Peyer's patch (tissue), 4 donors: Measurements from ENCODE around the gene ITIH5. TPM values are rescaled to one million over a fixed set of nuclear protein-coding genes. Genes with fewer than 3 reads are reported as not detected.
A peak's percentile ranks its signal among the peaks of the same experiment; 100 is the strongest.

Experiments used
- DNase-seq, 3 donors: peaks; one replicate each; pipeline ENCODE4 v3.0.0-alpha.2; 2017 to 2019
- H3K27ac ChIP-seq, 4 donors: fragments of 200-600 bp; sonication (generic); one replicate each; pipeline ENCODE4 v1.5.1; 2016 to 2019
- H3K27me3 ChIP-seq, 2 donors: fragments of 200-600 bp; sonication (generic); one replicate each; pipeline ENCODE4 v1.5.1; 2019
- H3K36me3 ChIP-seq, 3 donors: fragments of 200-600 bp; sonication (generic); one replicate each; pipeline ENCODE4 v1.5.1; 2016 to 2019
- H3K4me1 ChIP-seq, 4 donors: fragments of 200-600 bp; sonication (generic); one replicate each; pipeline ENCODE4 v1.5.1; 2016 to 2019
- H3K4me3 ChIP-seq, 4 donors: fragments of 200-600 bp; sonication (generic); 1 replicate in 3 of 4; 2 replicates in 1 of 4; pipeline ENCODE4 v1.5.1; 2016 to 2019; ENCODE audit warnings: mild to moderate bottlenecking in 1 of 4
- H3K9me3 ChIP-seq, 4 donors: fragments of 200-600 bp; sonication (generic); one replicate each; pipeline ENCODE4 v1.5.1; 2016 to 2019; ENCODE audit warnings: mild to moderate bottlenecking in 1 of 4
- POLR2A ChIP-seq, 2 donors: fragments of 450-650 bp; IDR thresholded peaks; one replicate each; pipeline ENCODE4 v1.5.1; 2017; ENCODE audit warnings: antibody characterized with exemption in 2 of 2, mild to moderate bottlenecking in 2 of 2, moderate library complexity in 2 of 2
- total RNA-seq, 4 donors: library from RNA; depleted of rRNA; stranded (reverse); fragments of >200 nt; gene quantifications; one replicate each; pipeline ENCODE4 v1.1.0, GENCODE V29; 2016
- TF ChIP-seq, protein P1 (sequence below), 6 experiments: fragments of 450-650 bp in 4 of 6; fragments of 200-600 bp in 2 of 6; sonication (generic) in 1 of 6; IDR thresholded peaks; one replicate each; pipeline ENCODE4 v1.5.1; 2017 to 2019; ENCODE audit warnings: antibody characterized with exemption in 6 of 6, mild to moderate bottlenecking in 3 of 6, moderate library complexity in 1 of 6

Gene ITIH5
- total RNA-seq, 4 donors from 2014 or later, result 1.9 to 29.7 (median 4.9) TPM

DNA sequence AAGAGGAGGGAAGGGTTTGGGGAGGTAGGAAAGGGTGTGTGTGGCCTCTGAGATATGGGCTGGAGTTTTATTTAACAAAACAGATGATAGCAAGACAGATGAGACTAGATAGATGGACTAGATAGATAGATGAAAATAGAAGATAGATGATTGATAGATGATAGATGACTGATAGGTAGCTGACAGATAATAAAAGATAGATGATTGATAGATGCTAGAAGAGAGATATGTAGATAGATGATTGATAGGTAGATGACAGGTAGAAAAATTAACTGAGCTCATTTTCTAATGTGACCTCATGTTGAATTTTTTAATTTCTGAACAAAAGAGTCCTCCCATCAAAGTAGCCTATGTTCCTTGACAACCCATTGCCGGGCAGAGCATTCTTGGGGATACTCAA lies 139.3 kb downstream of the ITIH5 start:
- Histone ChIP-seq H3K27ac (no peak overlapping the region), H3K4me1 (no peaks in the 10 kb centered on the region), H3K4me3 (no peak overlapping the region), H3K9me3 (no peaks in the 10 kb centered on the region), H3K27me3 (no peaks in the 10 kb centered on the region), H3K36me3 (no peaks in the 10 kb centered on the region)
- TF ChIP-seq, protein P1, sequence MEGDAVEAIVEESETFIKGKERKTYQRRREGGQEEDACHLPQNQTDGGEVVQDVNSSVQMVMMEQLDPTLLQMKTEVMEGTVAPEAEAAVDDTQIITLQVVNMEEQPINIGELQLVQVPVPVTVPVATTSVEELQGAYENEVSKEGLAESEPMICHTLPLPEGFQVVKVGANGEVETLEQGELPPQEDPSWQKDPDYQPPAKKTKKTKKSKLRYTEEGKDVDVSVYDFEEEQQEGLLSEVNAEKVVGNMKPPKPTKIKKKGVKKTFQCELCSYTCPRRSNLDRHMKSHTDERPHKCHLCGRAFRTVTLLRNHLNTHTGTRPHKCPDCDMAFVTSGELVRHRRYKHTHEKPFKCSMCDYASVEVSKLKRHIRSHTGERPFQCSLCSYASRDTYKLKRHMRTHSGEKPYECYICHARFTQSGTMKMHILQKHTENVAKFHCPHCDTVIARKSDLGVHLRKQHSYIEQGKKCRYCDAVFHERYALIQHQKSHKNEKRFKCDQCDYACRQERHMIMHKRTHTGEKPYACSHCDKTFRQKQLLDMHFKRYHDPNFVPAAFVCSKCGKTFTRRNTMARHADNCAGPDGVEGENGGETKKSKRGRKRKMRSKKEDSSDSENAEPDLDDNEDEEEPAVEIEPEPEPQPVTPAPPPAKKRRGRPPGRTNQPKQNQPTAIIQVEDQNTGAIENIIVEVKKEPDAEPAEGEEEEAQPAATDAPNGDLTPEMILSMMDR (IDR thresholded peaks at IDR 0.05), result no peak
- no peak for TF ChIP-seq POLR2A (IDR thresholded peaks at IDR 0.05)
- DNase-seq, result no peak

DNA sequence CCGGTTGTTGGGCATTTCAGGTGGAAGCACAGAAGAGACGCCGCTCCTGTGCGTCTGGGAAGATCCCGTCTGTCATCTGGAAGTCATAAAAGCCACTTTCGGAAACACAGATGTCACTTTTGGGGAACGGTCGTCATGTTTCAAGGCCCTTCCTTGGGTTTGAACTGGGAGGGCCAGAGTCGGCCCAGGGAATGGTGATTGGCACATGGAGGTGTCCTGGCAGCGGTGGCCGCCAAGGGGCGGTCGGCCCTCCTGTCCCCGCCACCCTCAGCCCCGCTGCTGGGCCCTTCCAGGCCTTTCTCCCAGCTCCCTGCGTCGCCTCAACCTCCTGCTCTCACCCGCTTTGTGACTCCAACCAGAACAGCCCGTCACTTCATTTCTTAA lies 140.8 kb downstream of the ITIH5 start:
- Histone ChIP-seq H3K27me3 (no peaks in the 10 kb centered on the region), H3K4me1 (no peaks in the 10 kb centered on the region), H3K36me3 (no peaks in the 10 kb centered on the region), H3K4me3 (no peak overlapping the region), H3K27ac (no peak overlapping the region), H3K9me3 (no peaks in the 10 kb centered on the region)
- no peak for TF ChIP-seq POLR2A (IDR thresholded peaks at IDR 0.05)
- TF ChIP-seq, protein P1 (IDR thresholded peaks at IDR 0.05), result no peak
- no peak for DNase-seq

DNA sequence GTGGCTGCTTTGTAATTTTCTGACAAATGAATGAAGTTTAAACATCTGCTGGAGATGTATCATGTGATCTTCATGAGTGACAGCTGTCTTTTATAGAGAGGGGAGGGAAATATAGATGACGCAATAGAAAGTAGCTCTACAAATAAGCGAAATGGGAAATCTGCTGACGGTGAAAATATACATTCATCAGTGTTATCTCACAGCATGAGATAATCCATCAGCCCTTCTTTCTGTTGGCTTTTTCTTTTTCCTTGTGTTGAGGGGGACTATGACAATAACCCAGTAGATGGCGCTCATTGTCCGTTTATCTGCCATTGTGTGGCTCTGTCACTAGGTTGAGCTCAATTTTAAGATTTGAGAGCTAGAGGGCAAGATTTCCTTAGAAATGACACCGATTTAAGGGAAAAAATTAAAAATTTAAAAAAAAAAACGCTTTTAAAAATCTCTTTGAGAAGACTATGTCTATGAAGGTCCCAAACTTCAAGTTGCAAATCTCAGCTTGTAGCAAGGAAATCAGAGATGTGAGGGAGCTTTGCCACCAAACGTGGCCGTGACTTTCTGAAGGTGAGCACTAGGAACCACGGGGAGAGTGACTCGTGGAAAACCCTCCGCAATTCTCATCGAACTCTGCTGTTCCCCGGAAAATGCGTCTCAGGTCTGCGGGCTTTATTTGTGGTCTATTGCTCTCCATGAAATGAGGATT lies 141.3 kb downstream of the ITIH5 start:
- Histone ChIP-seq H3K4me3 (no peak overlapping the region), H3K36me3 (no peaks in the 10 kb centered on the region), H3K4me1 (no peaks in the 10 kb centered on the region), H3K27me3 (no peaks in the 10 kb centered on the region), H3K9me3 (no peaks in the 10 kb centered on the region), H3K27ac (no peak overlapping the region)
- DNase-seq, result peak in 2 of 3 donors; percentile 62 to 79
- TF ChIP-seq, protein P1 (IDR thresholded peaks at IDR 0.05), result peak; percentile 72 to 83 (median 76)
- TF ChIP-seq POLR2A (IDR thresholded peaks at IDR 0.05), result no peak

DNA sequence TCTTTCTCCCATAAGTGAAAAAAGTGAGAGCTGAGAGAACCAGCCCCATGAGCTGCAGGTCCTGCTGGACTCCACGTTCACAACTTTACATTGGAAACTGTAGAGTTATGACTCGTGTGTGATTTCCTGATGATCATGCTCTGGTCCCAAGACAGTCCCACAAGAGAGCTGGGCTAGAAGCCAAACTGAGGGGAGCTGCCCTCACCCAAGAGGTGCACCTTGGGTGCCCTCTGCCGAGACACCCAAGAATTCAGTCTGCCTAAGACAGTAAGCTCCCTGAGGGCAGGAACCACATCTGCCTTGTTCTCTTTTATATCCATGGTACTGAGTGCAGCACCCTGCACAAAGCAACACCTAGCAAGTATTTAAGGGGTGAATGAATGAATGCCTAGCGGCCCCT lies 143.1 kb downstream of the ITIH5 start:
- Histone ChIP-seq H3K4me1 (no peaks in the 10 kb centered on the region), H3K27ac (no peak overlapping the region), H3K27me3 (no peaks in the 10 kb centered on the region), H3K4me3 (no peak overlapping the region), H3K36me3 (no peaks in the 10 kb centered on the region), H3K9me3 (no peaks in the 10 kb centered on the region)
- DNase-seq, result no peak
- TF ChIP-seq POLR2A (IDR thresholded peaks at IDR 0.05), result no peak
- TF ChIP-seq, protein P1 (IDR thresholded peaks at IDR 0.05), result no peak

DNA sequence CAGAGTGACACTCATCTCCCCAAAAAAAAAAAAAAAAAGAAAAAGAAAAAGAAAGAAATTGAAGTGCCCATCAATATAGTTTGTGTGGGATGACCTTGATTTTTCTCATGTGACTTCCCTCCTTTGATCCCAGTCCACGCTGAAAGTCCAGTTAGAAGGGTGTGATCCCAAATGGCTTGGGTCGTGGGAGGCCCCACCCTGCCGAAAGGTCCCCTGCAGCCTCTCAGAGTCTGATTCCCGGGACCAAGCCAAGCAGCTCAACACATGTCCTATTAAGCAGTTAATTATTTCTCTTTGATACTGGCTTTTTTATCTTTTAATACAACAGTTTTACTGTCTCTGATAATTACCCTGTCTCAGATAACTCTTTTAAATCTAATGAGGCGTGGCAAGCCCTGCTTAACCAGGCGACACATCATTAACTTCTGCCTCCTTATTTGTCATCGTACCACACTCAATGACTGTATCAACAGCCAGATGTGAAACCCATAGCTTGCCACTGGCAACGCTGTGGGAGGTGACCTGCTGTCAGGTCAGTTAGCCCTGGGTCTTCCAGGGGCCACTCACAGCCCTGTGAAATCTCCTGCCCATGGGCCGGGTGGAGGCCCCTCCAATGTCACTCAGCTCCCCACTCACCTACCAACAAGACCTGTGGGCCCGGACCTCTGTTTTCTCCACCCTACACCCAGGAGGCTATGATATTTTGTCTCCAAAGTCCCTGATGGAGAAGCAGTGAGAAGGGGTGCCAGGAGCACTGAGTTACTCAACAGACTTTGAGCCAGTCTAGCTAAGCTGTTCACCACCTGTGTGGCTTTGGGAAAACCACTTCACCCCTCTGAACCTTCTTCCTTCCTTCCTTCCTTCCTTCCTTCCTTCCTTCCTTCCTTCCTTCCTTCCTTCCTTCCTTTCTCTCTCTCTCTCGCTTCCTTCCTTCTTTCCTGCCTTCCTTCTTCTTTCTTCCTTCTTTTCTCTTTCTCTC lies 146.0 kb downstream of the ITIH5 start:
- no peaks in the 10 kb centered on the region for H3K4me1 ChIP-seq
- H3K27ac ChIP-seq, result no peak overlapping the region
- H3K36me3 ChIP-seq, result no peaks in the 10 kb centered on the region
- no peak for DNase-seq
- no peak overlapping the region for H3K4me3 ChIP-seq
- H3K27me3 ChIP-seq, result no peaks in the 10 kb centered on the region
- no peaks in the 10 kb centered on the region for H3K9me3 ChIP-seq
- TF ChIP-seq, protein P1 (IDR thresholded peaks at IDR 0.05), result no peak
- no peak for TF ChIP-seq POLR2A (IDR thresholded peaks at IDR 0.05)
